ENCODE data around the gene STARD13. TPM values are rescaled to one million over a fixed set of nuclear protein-coding genes. Genes with fewer than 3 reads are reported as not detected.
A peak's percentile ranks its signal among the peaks of the same experiment; 100 is the strongest.

STARD13 gene
- total RNA-seq: 10 to 100 TPM; 31.1 to 63.4 (median 38.9) TPM

- TF ChIP-seq CTCF (IDR thresholded peaks at IDR 0.05): no peak
- peak; percentile 88 for ATAC-seq (ENCODE audit: low FRiP score)
- peak; percentile 91 for DNase-seq (ENCODE audit: low spot score)
These were observed at the start of gene STARD13 for GRCh38 chr13:33285420-33286124. Gene STARD13, minus strand, starts transcription at chr13:33285755. Its CDS starts 117 bp downstream, at chr13:33285638.

GRCh38 chr13:33334831-33335230, 49.3 kb upstream of the STARD13 start:
- no peak for DNase-seq (ENCODE audit: low spot score)
- no peak for ATAC-seq (ENCODE audit: low FRiP score)
- TF ChIP-seq CTCF (IDR thresholded peaks at IDR 0.05): no peak

- no peak for TF ChIP-seq CTCF (IDR thresholded peaks at IDR 0.05)
- ATAC-seq (ENCODE audit: low FRiP score) (no peak), DNase-seq (ENCODE audit: low spot score) (no peak)
These were observed 46.4 kb upstream of the STARD13 start for GRCh38 chr13:33331962-33332361.

GRCh38 chr13:33330483-33330882, 44.9 kb upstream of the STARD13 start:
- DNase-seq (ENCODE audit: low spot score) (no peak), ATAC-seq (ENCODE audit: low FRiP score) (no peak)
- no peak for TF ChIP-seq CTCF (IDR thresholded peaks at IDR 0.05)

GRCh38 chr13:33328701-33329100, 43.1 kb upstream of the STARD13 start:
- ATAC-seq (ENCODE audit: low FRiP score) (no peak), DNase-seq (ENCODE audit: low spot score) (no peak)
- TF ChIP-seq CTCF (IDR thresholded peaks at IDR 0.05): no peak

GRCh38 chr13:33326723-33327122, 41.2 kb upstream of the STARD13 start:
- DNase-seq (ENCODE audit: low spot score): no peak
- no peak for ATAC-seq (ENCODE audit: low FRiP score)
- TF ChIP-seq CTCF (IDR thresholded peaks at IDR 0.05): no peak

- DNase-seq (ENCODE audit: low spot score) (no peak), ATAC-seq (ENCODE audit: low FRiP score) (no peak)
- TF ChIP-seq CTCF (IDR thresholded peaks at IDR 0.05): no peak
These were observed 40.7 kb upstream of the STARD13 start for GRCh38 chr13:33326246-33326645.

Measured in omental fat pad (tissue), 4 donors.